ENCODE measurements around the gene CREB3L4. TPM values are rescaled to one million over a fixed set of nuclear protein-coding genes. Genes with fewer than 3 reads are reported as not detected.
A peak's percentile ranks its signal among the peaks of the same experiment; 100 is the strongest.

CREB3L4 gene
- total and polyA plus RNA-seq, 4 donors = 4.4 to 10.3 (median 8.8) TPM

DNA sequence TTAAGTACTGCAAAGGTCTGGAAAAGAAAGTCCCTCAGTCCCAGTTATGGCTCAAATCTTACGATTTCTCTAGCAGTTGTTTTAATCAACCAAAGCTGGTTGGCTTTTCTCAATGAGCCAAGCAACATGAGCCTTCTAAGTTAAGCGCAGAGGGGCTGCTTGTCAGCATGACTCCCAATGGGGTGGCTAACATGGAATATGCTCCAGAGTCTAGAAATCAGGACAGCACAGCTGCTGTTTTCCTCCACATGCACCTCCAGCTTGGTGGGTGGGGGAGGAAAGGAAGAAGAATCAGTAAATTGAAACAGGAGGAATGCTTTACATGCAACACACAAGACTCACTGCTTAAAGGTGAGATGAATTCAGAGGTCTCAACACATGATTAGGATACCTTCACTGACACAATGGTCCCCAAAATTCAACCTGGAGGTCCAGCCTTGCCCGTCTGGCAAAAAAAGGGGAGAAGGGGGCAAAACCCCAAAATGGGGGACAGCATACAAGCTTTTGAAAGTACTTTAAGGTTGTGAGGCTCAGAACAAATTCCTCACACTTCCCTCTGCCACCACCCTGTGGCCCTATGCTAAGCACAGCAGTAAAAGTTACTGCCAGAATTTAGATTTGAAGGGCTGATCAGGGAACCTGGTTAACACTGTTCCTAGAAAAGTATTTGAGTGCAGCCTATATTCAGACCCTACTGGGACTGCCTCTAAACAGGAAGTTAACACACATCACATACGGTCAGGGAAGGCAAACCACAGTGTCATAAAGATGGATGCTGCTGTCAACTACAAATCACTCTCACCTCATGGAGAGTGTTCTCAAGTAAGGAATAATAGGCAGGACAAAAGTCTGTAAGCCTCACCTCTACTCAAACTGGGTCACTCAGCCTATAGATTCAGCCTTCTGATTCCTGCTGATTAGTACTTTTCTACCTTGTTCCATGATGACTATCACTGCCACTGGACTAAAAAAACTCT lies 47.5 kb upstream of the CREB3L4 start:
- H3K4me1 ChIP-seq (ENCODE audit: control insufficient read depth in 4 of 4, insufficient read depth in 4 of 4, low read length in 3 of 4) = peaks cover 13 to 32% (median 28%) of the 10 kb centered on the region in 4 donors
- no peak for DNase-seq (ENCODE audit: low spot score)
- no peaks in the 10 kb centered on the region for H3K9me3 ChIP-seq (ENCODE audit: control insufficient read depth in 4 of 4, low read length in 3 of 4)
- peak; percentile 52 to 62 for TF ChIP-seq RAD21 (IDR thresholded peaks at IDR 0.05)
- TF ChIP-seq NR2F2 (IDR thresholded peaks at IDR 0.05) = no peak
- WGBS = 65% methylated on average over 4 of the region's 4 CpGs
- H3K27ac ChIP-seq (ENCODE audit: low read depth in 1 of 2, low read length in 2 of 2) = peak overlapping the region in 1 of 2 donors; percentile 16
- H3K36me3 ChIP-seq (ENCODE audit: control insufficient read depth in 4 of 4, insufficient read depth in 3 of 4, low read depth in 1 of 4, low read length in 3 of 4) = peaks cover 0 to 3% (median 2%) of the 10 kb centered on the region in 4 donors
- no peak overlapping the region for H3K4me3 ChIP-seq (ENCODE audit: low read depth in 1 of 3, low read length in 3 of 3)
- H3K27me3 ChIP-seq (ENCODE audit: control insufficient read depth in 4 of 4, insufficient read depth in 4 of 4, low read length in 3 of 4) = no peaks in the 10 kb centered on the region
- H3K9ac ChIP-seq (ENCODE audit: low read depth in 1 of 2, low read length in 2 of 2) = peak overlapping the region in 1 of 2 donors; percentile 38

DNA sequence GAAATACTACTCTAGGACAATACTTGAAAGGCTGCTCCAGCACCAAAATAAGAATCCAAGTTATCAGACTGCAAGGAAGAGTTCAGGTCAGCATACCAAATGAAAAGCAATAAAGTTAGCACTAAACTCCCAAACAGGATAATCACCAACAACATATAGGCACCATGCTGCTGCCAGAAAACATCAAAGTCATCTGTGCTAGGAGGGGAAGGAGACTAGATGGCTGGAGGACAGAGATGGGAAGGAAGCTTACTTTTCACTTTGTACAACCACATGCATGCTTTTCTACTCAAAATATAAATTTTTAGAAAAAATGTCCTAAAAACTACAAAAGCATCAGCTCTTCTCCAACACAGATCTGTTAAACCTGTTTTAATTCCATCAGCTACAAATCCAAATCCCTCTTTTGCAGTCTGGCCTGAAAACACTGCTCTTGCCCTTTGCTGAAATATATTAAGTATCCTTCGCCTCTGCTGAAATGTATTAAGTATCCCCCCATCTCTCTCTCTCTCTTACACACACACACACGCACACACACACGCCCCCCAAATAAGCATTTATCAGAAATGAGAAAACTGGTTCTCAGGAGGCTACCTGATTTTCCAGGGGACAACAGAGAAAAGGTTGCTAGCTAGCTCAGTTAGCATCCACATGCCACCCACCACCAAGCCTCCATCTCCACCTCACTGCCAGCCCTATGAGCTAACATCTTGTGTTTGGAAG lies 46.5 kb upstream of the CREB3L4 start:
- H3K27ac ChIP-seq (ENCODE audit: low read depth in 1 of 2, low read length in 2 of 2) = peak overlapping the region; percentile 75 to 77
- H3K4me3 ChIP-seq (ENCODE audit: low read depth in 1 of 3, low read length in 3 of 3) = peak overlapping the region; percentile 68 to 79 (median 72)
- no peak for TF ChIP-seq ATF3 (IDR thresholded peaks at IDR 0.05)
- TF ChIP-seq CTCF (IDR thresholded peaks at IDR 0.05; ENCODE audit: low read depth, low read length, missing input control) = no peak
- TF ChIP-seq NR2F2 (IDR thresholded peaks at IDR 0.05) = no peak
- no peak for TF ChIP-seq EGR1 (IDR thresholded peaks at IDR 0.05; ENCODE audit: low read depth in 2 of 2)
- no peak for TF ChIP-seq TAF1 (conservative IDR thresholded peaks at IDR 0.05)
- TF ChIP-seq HNF4G (IDR thresholded peaks at IDR 0.05) = no peak
- TF ChIP-seq YY1 (IDR thresholded peaks at IDR 0.05) = no peak
- no peak for TF ChIP-seq FOXA2 (IDR thresholded peaks at IDR 0.05)
- no peak for TF ChIP-seq RAD21 (IDR thresholded peaks at IDR 0.05)
- TF ChIP-seq, protein P1, sequence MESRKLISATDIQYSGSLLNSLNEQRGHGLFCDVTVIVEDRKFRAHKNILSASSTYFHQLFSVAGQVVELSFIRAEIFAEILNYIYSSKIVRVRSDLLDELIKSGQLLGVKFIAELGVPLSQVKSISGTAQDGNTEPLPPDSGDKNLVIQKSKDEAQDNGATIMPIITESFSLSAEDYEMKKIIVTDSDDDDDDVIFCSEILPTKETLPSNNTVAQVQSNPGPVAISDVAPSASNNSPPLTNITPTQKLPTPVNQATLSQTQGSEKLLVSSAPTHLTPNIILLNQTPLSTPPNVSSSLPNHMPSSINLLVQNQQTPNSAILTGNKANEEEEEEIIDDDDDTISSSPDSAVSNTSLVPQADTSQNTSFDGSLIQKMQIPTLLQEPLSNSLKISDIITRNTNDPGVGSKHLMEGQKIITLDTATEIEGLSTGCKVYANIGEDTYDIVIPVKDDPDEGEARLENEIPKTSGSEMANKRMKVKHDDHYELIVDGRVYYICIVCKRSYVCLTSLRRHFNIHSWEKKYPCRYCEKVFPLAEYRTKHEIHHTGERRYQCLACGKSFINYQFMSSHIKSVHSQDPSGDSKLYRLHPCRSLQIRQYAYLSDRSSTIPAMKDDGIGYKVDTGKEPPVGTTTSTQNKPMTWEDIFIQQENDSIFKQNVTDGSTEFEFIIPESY (IDR thresholded peaks at IDR 0.05) = no peak

GRCh38 chr1:153921803-153922075 lies 46.0 kb upstream of the CREB3L4 start:
- DNase-seq (ENCODE audit: low spot score) = no peak
- peaks cover 13 to 32% (median 28%) of the 10 kb centered on the region in 4 donors for H3K4me1 ChIP-seq (ENCODE audit: control insufficient read depth in 4 of 4, insufficient read depth in 4 of 4, low read length in 3 of 4)

More for the DNA sequence above, 46.5 kb upstream of the CREB3L4 start:
- H3K9me3 ChIP-seq (ENCODE audit: control insufficient read depth in 4 of 4, low read length in 3 of 4) = no peaks in the 10 kb centered on the region
- no peaks in the 10 kb centered on the region for H3K27me3 ChIP-seq (ENCODE audit: control insufficient read depth in 4 of 4, insufficient read depth in 4 of 4, low read length in 3 of 4)
- DNase-seq (ENCODE audit: low spot score) = no peak
- WGBS = 56% methylated on average over 3 of the region's 3 CpGs
- H3K9ac ChIP-seq (ENCODE audit: low read depth in 1 of 2, low read length in 2 of 2) = peak overlapping the region; percentile 36 to 38
- H3K36me3 ChIP-seq (ENCODE audit: control insufficient read depth in 4 of 4, insufficient read depth in 3 of 4, low read depth in 1 of 4, low read length in 3 of 4) = peaks cover 0 to 3% (median under 1%) of the 10 kb centered on the region in 4 donors
- peaks cover 13 to 32% (median 28%) of the 10 kb centered on the region in 4 donors for H3K4me1 ChIP-seq (ENCODE audit: control insufficient read depth in 4 of 4, insufficient read depth in 4 of 4, low read length in 3 of 4)

More at GRCh38 chr1:153921803-153922075, 46.0 kb upstream of the CREB3L4 start:
- peak overlapping the region; percentile 68 to 79 (median 72) for H3K4me3 ChIP-seq (ENCODE audit: low read depth in 1 of 3, low read length in 3 of 3)
- H3K27ac ChIP-seq (ENCODE audit: low read depth in 1 of 2, low read length in 2 of 2) = peak overlapping the region; percentile 75 to 77
- TF ChIP-seq NR2F2 (IDR thresholded peaks at IDR 0.05) = no peak
- TF ChIP-seq FOXA2 (IDR thresholded peaks at IDR 0.05) = no peak
- no peak for TF ChIP-seq EGR1 (IDR thresholded peaks at IDR 0.05; ENCODE audit: low read depth in 2 of 2)
- TF ChIP-seq RAD21 (IDR thresholded peaks at IDR 0.05) = no peak
- TF ChIP-seq, protein P1 (IDR thresholded peaks at IDR 0.05) = no peak
- 3% methylated on average over 10 of the region's 10 CpGs for WGBS
- no peaks in the 10 kb centered on the region for H3K27me3 ChIP-seq (ENCODE audit: control insufficient read depth in 4 of 4, insufficient read depth in 4 of 4, low read length in 3 of 4)
- H3K36me3 ChIP-seq (ENCODE audit: control insufficient read depth in 4 of 4, insufficient read depth in 3 of 4, low read depth in 1 of 4, low read length in 3 of 4) = peaks cover 0 to 3% (median under 1%) of the 10 kb centered on the region in 4 donors
- peak overlapping the region; percentile 16 to 36 for H3K9ac ChIP-seq (ENCODE audit: low read depth in 1 of 2, low read length in 2 of 2)
- no peaks in the 10 kb centered on the region for H3K9me3 ChIP-seq (ENCODE audit: control insufficient read depth in 4 of 4, low read length in 3 of 4)
